Ishikawa (cell line): ENCODE results near the gene DIP2B.

ENCODE experiments used
- CEBPB ChIP-seq: IDR thresholded peaks from 2 replicates; pipeline ENCODE4 v1.6.1; 2012
- CREB1 ChIP-seq: IDR thresholded peaks from 2 replicates; pipeline ENCODE4 v1.6.1; 2012; ENCODE audit warnings: low read depth
- EGR1 ChIP-seq: IDR thresholded peaks from 2 replicates; pipeline ENCODE4 v1.6.1; 2012
- EP300 ChIP-seq: IDR thresholded peaks from 2 replicates; pipeline ENCODE4 v1.6.1; 2012; ENCODE audit warnings: borderline replicate concordance
- FOXM1 ChIP-seq: IDR thresholded peaks from 2 replicates; pipeline ENCODE4 v1.6.1; 2012; ENCODE audit warnings: low read depth, borderline replicate concordance
- MAX ChIP-seq: IDR thresholded peaks from 2 replicates; pipeline ENCODE4 v1.6.1; 2012
- NFIC ChIP-seq: IDR thresholded peaks from 2 replicates; pipeline ENCODE4 v1.6.1; 2012
- RAD21 ChIP-seq: IDR thresholded peaks from 2 replicates; pipeline ENCODE4 v1.6.1; 2012; ENCODE audit warnings: low read depth
- REST ChIP-seq: IDR thresholded peaks from 2 replicates; pipeline ENCODE4 v1.6.1; 2012; ENCODE audit warnings: low read depth, mild to moderate bottlenecking
- TAF1 ChIP-seq: IDR thresholded peaks from 2 replicates; pipeline ENCODE4 v1.6.1; 2012; ENCODE audit warnings: low read depth, mild to moderate bottlenecking
- TCF12 ChIP-seq: IDR thresholded peaks from 2 replicates; pipeline ENCODE4 v1.6.1; 2012; ENCODE audit warnings: low read depth
- TEAD4 ChIP-seq: IDR thresholded peaks from 2 replicates; pipeline ENCODE4 v1.6.1; 2012
- USF1 ChIP-seq: IDR thresholded peaks from 2 replicates; pipeline ENCODE4 v1.6.1; 2012
- YY1 ChIP-seq: IDR thresholded peaks from 2 replicates; pipeline ENCODE4 v1.6.1; 2012; ENCODE audit warnings: low read depth
- ZBTB7A ChIP-seq: IDR thresholded peaks from 2 replicates; pipeline ENCODE4 v1.6.1; 2012; ENCODE audit warnings: low read depth

DIP2B gene

GRCh38 chr12:50666023-50666422, 161.2 kb downstream of the DIP2B start:
- TF ChIP-seq MAX (no peak), CEBPB (no peak), TAF1 (no peak), NFIC (no peak), USF1 (no peak), CREB1 (no peak), TCF12 (no peak), YY1 (no peak), ZBTB7A (no peak), EGR1 (no peak), TEAD4 (no peak)

GRCh38 chr12:50672158-50672557, 167.4 kb downstream of the DIP2B start:
- no peak for TF ChIP-seq ZBTB7A
- no peak for TF ChIP-seq EP300
- no peak for TF ChIP-seq YY1
- TF ChIP-seq TCF12 = no peak
- no peak for TF ChIP-seq REST
- TF ChIP-seq MAX = no peak
- no peak for TF ChIP-seq USF1
- TF ChIP-seq EGR1 = no peak
- no peak for TF ChIP-seq CREB1
- no peak for TF ChIP-seq NFIC
- TF ChIP-seq CEBPB = no peak
- TF ChIP-seq TEAD4 = no peak
- no peak for TF ChIP-seq FOXM1
- TF ChIP-seq RAD21 = no peak
- no peak for TF ChIP-seq TAF1

- TF ChIP-seq NFIC (no peak), EP300 (no peak)
Observed at GRCh38 chr12:50676756-50677155, 172.0 kb downstream of the DIP2B start.

GRCh38 chr12:50677858-50678257, 173.1 kb downstream of the DIP2B start:
- TF ChIP-seq TEAD4 (no peak), CREB1 (no peak), FOXM1 (no peak), CEBPB (no peak), EP300 (no peak), TCF12 (no peak), YY1 (no peak), ZBTB7A (no peak), TAF1 (no peak)

GRCh38 chr12:50678650-50679365, 174.0 kb downstream of the DIP2B start:
- TF ChIP-seq EGR1 (no peak), ZBTB7A (no peak), CEBPB (no peak), TEAD4 (no peak), TCF12 (no peak), MAX (no peak)

GRCh38 chr12:50679612-50680011, 174.8 kb downstream of the DIP2B start:
- TF ChIP-seq NFIC (no peak), MAX (no peak), CREB1 (no peak), TCF12 (no peak), REST (no peak), EP300 (no peak)
